Psoas muscle (tissue), 8 donors: ENCODE data around the gene TBXA2R. TPM values are rescaled to one million over a fixed set of nuclear protein-coding genes. Genes with fewer than 3 reads are reported as not detected.
A peak's percentile ranks its signal among the peaks of the same experiment; 100 is the strongest.

Source experiments
- ATAC-seq, 4 donors: fragments of 200-7000 bp; cut with Tn5 transposase; one replicate each; pipeline ENCODE4 v1.9.1; 2020; ENCODE audit warnings: moderate library complexity in 3 of 4, mild to moderate bottlenecking in 2 of 4
- DNase-seq, 2 donors: peaks; one replicate each; pipeline ENCODE4 v3.0.0-alpha.2; 2020
- H3K27ac ChIP-seq: fragments of 200-600 bp; one replicate; pipeline ENCODE4 v1.8.0; 2022
- H3K27me3 ChIP-seq, 3 donors: fragments of 200-600 bp in 1 of 3; one replicate each; pipeline versions ENCODE4 v1.6.1 to v1.8.0; 2013 to 2022; ENCODE audit warnings: low read length in 2 of 3, mild to moderate bottlenecking in 2 of 3, moderate library complexity in 1 of 3; ENCODE audit not compliant: insufficient read depth in 3 of 3
- H3K36me3 ChIP-seq, 2 donors: fragments of 200-600 bp in 1 of 2; one replicate each; pipeline versions ENCODE4 v1.6.1 to v1.8.0; 2013 to 2022; ENCODE audit warnings: low read depth in 1 of 2, mild to moderate bottlenecking in 1 of 2, moderate library complexity in 1 of 2; ENCODE audit not compliant: insufficient read depth in 1 of 2
- H3K4me1 ChIP-seq: fragments of 200-600 bp; one replicate; pipeline ENCODE4 v1.8.0; 2022
- H3K4me3 ChIP-seq: fragments of 200-600 bp; one replicate; pipeline ENCODE4 v1.8.0; 2022; ENCODE audit warnings: mild to moderate bottlenecking
- H3K9me3 ChIP-seq: fragments of 200-600 bp; one replicate; pipeline ENCODE4 v1.8.0; 2022
- CTCF ChIP-seq: fragments of 200-600 bp; IDR thresholded peaks from one replicate; pipeline ENCODE4 v1.8.0; 2022; ENCODE audit warnings: antibody characterized with exemption
- WGBS, 3 donors: extraction: QIAGEN DNeasy Blood & Tissue Kit; methylation state at CpG; one replicate each; pipeline versions ENCODE4 v1.1.6 to v1.1.7; 2013; 5-methylcytosine and 5-hydroxymethylcytosine counted together
- intact Hi-C, 2 donors: fragments of 100-400 bp; cut with DNase I; formaldehyde crosslinking; loops; one replicate each; pipeline versions ENCODE4 v1.11.0 to v1.14.2; 2022
- polyA plus RNA-seq, 3 donors: library from polyadenylated mRNA; stranded (reverse); fragments of 200-250 nt; gene quantifications; one replicate each; pipeline ENCODE4 v1.2.3, GENCODE V29; 2013
- total RNA-seq, 4 donors: library from RNA; stranded (reverse); fragmentation: NEBNext Ultra II Directional in 2 of 4; extraction: Animal tissue kit (Norgen Biotek cat#: 25700) in 2 of 4; gene quantifications; one replicate each; pipeline versions ENCODE4 v1.2.1 to v1.2.4, GENCODE V29; 2021 to 2023
- donor health status: healthy with polysubstance abuse.
- donor health status: DM: no; HTN: no; CAD: no; lungs with moderate emphysema.
- donor health status: Bipolar disorder and iron deficiency.
- donor health status: healthy.
- donor health status: DM: yes; HTN: yes; CAD: no.
- donor health status: DM: no; HTN: no; CAD: no.
- donor health status: DM: no; HTN: no; CAD: no.
- donor health status: DM: yes; HTN: yes; CAD: no.

Gene TBXA2R
- total and polyA plus RNA-seq, 7 donors: 0.52 to 3.0 (median 1.2) TPM

- 91 to 95% (median 95%) methylated on average over 36 to 37 of the region's 37 CpGs for WGBS, 3 donors
- intact Hi-C loops: no loop called here
Measured at GRCh38 chr19:3653081-3653795, 46.6 kb upstream of the TBXA2R start.

DNA sequence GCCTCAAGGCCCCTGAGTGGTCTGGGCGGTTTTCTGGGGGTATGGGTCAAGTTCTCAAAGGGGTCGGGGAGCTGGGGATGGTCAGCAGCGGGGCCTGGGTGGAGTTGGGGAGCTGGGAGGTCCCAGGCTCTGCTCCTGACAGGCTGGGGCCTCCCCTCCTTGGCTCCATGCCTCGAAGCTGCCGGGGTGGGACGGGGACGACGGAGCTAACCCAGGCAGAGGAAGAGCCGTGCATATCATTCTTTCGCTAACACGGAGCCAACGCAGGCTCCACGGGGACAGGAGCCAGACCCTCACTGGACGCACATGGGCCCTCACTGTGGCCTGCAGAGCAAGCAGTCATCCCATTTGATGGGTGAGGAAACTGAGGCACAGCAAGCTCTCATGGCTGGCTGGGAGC is 45.7 kb upstream of the TBXA2R start:
- Histone ChIP-seq H3K27me3 (no peaks in the 10 kb centered on the region), H3K4me1 (peaks cover 6% of the 10 kb centered on the region), H3K4me3 (no peak overlapping the region), H3K27ac (no peak overlapping the region), H3K36me3 (peaks cover 0 to 52% of the 10 kb centered on the region in 2 donors), H3K9me3 (no peaks in the 10 kb centered on the region)
- DNase-seq: no peak
- no peak for ATAC-seq
- no peak for TF ChIP-seq CTCF
- intact Hi-C loops: no loop called here
- 88 to 94% (median 94%) methylated on average over 14 of the region's 14 CpGs for WGBS, 3 donors

More at GRCh38 chr19:3653081-3653795, 46.6 kb upstream of the TBXA2R start:
- Histone ChIP-seq H3K27me3 (no peaks in the 10 kb centered on the region), H3K9me3 (no peaks in the 10 kb centered on the region), H3K4me1 (peaks cover 6% of the 10 kb centered on the region), H3K4me3 (no peak overlapping the region), H3K36me3 (peaks cover 0 to 56% of the 10 kb centered on the region in 2 donors), H3K27ac (no peak overlapping the region)
- no peak for DNase-seq
- TF ChIP-seq CTCF: no peak
- no peak for ATAC-seq

DNA sequence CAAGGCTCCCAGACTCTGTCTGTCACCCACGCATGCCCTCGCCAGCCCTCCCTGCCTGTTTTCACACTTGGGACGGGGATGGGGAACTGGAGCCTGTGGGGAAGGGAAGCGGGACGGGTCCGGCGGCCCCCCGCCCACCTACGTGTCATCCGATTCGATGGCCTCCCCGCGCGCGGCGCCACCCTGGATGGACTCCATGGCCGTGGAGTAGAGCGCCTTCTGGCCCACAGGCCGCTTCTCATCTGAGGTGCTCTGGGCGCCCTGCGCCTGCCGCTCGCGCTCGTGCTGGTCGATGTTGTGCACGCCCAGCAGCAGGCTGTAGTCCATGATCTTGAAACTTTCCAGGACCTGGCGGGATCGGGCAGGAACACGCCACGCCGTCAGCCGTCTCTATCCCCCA is 45.0 kb upstream of the TBXA2R start:
- H3K27ac ChIP-seq: no peak overlapping the region
- no peak for TF ChIP-seq CTCF
- H3K9me3 ChIP-seq: no peaks in the 10 kb centered on the region
- ATAC-seq (no peak), DNase-seq (no peak)
- WGBS, 3 donors: 97 to 98% (median 97%) methylated on average over 33 of the region's 33 CpGs
- peaks cover 0 to 46% of the 10 kb centered on the region in 2 donors for H3K36me3 ChIP-seq
- intact Hi-C loops: no loop called here
- peaks cover 6% of the 10 kb centered on the region for H3K4me1 ChIP-seq
- no peak overlapping the region for H3K4me3 ChIP-seq
- no peaks in the 10 kb centered on the region for H3K27me3 ChIP-seq

- H3K4me3 ChIP-seq: no peak overlapping the region
- WGBS, 3 donors: 55 to 78% (median 69%) methylated on average over 16 of the region's 16 CpGs
- DNase-seq (no peak), ATAC-seq (peak in 3 of 4 donors; percentile 15 to 53 (median 34))
- H3K4me1 ChIP-seq: peaks cover 6% of the 10 kb centered on the region
- H3K36me3 ChIP-seq: peaks cover 0 to 32% of the 10 kb centered on the region in 2 donors
- no peak overlapping the region for H3K27ac ChIP-seq
- no peaks in the 10 kb centered on the region for H3K9me3 ChIP-seq
- no peak for TF ChIP-seq CTCF
- no peaks in the 10 kb centered on the region for H3K27me3 ChIP-seq
- intact Hi-C loops: no loop called here
Measured at GRCh38 chr19:3649888-3650287, 43.2 kb upstream of the TBXA2R start.
